Measurements from ENCODE around the gene PFN3.
"Not testable (repeated sequence)": the region's sequence is repeated elsewhere in the genome, so short reads cannot be mapped to it uniquely, and the experiment has no call there.

PFN3 gene

DNA sequence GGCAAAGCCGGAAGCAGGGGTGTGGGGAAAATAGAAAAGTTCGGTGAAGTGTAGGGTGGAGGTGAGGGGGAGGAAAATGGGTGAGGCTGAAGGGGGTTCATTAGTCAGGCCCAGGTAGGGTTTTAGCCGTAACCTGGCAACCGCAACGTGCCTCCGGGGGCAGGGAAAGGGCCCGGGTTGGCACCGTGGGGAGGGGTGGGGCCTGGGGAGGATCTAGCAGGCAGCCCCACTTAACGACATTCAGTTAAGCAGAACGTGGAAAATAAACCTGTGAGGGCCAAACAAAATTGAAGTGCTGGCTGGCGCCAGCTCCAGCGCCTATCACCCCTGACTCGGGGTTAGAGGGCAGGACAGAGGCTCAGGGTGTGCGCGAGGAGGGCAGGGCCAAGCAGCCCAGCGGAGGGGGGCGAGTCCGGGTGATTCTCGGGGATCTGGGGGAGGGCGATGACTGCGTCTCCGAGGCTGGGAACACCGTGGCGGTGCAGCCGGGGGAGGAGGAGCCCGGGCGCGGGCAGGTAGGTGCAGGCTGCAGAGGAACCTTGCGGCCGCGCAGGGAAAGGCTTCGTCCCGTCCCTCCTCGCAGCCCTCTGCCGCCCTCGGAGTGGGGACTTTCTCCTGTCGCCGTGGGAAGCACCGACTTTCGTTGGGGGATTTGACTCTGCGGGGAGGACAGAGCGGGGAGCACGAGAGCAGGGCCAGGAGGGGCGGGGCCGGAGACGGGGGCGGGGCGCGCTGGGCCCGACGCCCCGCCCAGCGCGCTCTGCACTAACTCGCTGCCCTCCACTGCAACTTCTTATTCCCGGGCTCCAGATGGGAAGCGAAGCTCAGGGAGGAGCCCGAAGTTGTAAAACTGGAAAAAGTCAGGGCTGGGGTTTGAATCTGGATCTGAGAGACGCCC lies 37.6 kb downstream of the PFN3 start:
- in situ Hi-C loops (cut with MboI; ENCODE audit: low sequenced_read_pairs) = no loop called here

DNA sequence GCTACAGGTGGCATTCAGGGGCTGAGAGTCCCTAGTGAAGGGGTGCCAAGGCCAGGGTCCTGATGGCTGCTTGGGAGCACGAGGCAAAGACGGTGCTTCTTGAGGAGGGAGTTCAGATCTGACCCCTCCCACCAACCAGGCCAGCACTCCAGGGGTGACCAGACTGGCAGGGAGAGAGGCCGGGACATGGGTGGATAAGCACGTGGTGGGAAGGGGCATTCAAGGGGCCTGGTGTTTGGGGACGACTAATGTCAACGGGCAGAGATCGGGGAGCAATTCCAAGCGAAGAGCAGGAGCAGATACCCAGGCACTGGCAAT lies 38.2 kb downstream of the PFN3 start:
- in situ Hi-C loops (cut with MboI; ENCODE audit: low sequenced_read_pairs) = no loop called here

DNA sequence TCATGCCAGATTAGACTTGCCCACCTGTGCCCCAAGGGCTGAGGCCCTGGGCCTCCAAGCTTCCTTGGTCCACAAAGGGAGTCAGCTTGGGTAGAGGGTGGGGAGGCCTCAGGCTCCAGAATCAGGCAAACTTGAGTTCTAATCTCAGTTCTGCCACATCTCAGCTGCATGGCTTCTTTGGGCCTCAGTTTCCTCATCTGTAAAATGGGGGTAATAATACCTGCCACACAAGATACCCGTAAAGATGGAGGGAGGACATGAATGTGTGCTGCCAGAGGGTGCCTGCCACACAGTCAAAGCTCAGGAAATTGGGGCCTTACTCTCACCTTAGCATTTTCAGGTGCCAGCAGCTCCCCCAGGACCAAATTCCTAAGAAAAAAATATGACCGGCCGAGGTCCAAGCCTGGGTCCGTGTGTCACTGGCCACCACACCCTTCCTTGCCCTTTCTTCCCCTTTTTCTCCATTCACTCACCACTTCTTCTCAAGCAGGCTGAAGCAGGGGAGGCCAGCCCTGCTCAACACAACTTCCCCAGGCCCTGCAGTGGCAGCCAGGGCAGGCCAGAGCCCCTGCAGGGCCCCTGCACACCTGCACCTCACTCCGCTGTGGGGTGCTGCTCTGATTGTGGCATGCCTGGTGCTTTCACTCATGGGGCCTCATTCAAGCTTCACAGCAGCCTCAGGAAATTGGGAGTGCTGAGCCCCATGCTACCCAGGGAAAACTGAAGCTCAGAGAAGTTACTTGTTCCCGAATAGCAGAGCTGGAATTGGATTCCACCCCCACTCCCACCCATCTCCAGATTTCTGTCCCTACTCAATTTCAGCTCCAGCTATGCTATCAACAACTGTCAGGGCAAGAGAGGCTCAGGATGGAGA lies 38.8 kb downstream of the PFN3 start:
- in situ Hi-C loops (cut with MboI; ENCODE audit: low sequenced_read_pairs) = no loop called here

DNA sequence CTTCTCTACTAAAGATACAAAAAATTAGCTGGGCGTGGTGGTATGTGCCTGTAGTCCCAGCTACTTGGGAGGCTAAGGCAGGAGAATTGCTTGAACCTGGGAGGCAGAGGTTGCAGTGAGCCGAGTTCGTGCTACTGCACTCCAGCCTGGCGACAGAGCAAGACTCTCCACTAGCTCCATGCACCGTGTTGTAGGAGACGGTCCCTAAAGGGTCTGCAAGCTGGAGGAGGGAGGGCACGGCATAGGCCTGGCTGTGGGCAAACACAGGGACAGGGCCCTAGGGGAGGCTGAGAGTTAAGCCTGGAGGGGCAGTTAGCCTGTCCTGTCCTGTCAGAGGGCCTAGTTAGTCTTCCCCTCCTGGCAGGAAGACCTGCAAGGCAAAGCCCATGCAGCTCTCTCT lies 39.7 kb downstream of the PFN3 start:
- in situ Hi-C loops (cut with MboI; ENCODE audit: low sequenced_read_pairs) = not testable (repeated sequence)

DNA sequence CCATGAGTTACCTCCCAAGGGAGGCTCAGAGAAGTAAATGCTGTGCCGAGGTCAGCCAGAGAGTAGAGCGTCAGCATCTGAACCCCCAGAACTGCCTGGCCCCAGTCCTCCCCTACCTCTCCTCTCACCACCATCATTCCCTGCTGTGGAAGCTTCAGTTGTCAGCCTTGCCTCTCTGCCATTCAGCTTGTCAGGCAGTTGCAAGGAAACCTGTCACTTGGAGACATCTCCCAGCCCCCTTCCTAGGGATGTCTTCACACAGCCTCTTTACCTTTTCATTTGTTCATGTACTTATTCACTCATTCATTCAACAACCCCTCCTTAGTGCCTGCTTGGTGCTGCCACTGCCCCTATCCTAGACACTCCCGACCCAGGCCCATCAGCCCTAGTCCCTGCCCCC lies 40.6 kb downstream of the PFN3 start:
- in situ Hi-C loops (cut with MboI; ENCODE audit: low sequenced_read_pairs) = no loop called here

DNA sequence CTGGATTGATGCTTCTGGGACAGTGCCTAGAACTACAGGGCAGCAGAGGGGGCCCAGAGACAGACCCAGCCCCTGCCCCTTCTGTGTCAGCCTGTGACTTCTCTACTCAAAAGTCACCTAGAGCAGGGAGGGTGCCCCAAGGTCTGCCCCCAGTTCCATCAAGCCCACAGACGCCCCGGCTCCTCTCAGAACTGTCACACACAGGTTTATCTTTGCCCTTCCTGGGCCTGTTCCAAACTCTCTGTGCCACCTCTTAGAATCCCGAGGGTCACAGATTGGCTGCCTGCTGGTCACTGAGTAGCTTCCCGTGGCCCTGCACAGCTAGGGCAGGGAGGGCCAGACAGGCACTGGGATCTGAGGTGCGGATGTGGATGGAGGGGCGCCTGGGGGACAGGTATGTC lies 41.0 kb downstream of the PFN3 start:
- in situ Hi-C loops (cut with MboI; ENCODE audit: low sequenced_read_pairs) = no loop called here

DNA sequence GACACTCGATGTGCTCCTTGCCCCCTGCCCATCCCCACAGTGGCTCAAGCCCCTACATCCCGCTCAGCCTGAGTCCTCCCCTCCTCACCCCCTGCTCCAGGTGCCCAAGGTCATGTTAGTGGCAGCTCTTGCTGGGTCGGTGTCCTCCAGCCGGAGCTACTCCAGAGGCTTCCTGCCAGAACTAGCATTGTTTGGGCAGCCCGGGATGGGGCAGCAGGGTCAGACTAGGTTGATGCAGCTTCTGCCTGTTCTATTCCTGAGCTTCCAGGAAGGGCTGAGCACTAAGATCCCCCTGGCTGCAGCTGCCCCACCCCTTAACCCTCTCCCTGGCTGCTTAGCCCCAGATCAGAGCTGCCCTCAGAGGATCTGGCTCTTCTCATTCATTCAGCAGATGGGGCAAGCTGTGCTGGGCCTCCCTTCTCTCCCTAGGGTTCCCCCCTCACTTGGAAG lies 42.1 kb downstream of the PFN3 start:
- in situ Hi-C loops (cut with MboI; ENCODE audit: low sequenced_read_pairs) = no loop called here

DNA sequence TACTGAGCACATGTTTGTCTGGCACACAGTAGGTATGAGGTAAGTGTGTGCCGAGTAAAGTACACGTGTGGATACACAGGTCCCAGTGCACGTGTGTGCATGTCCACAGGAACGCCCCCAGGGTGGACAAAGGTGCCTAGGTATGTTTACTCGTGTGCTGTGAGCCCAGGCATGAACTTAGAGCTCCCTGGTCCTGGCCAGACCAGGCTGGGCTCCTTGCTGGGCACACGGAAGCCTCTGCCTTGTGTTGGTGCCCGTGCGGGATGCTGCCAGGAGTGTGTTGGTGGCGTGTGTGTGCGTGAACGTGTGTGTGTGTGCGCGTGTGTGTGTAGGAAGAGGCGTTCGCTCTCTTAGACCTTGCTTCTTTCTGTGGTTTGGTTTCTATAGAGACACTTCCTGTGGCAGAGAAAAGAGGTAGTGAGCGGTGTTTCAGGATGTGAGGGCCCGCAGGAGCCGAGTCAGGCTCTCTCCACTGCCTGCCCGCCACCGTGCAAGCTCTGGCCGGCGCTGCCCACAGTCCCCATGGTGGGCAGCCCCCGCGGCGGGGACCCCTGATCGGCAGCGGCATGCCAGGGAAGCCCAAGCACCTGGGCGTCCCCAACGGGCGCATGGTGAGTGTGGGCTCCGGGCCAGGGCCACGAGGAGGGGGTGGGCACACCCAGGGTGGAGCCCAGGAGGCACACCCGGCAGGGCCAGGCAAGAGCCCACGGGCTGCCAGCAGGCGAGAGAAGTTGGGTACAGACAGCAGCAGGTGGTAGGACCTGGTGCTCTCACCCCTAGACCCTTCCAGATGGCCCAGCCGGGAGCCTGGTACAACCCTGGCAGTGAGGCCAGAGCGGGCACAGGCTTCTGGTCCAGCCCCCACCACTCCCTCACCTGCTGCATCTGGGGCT lies 42.8 kb downstream of the PFN3 start, which contains the start of gene RGS14:
Gene RGS14 (plus strand): TSS at position 466 of the 893 bp plus-strand sequence. CDS start 101 bp downstream, at position 567.
- in situ Hi-C loops (cut with MboI; ENCODE audit: low sequenced_read_pairs) = no loop called here

DNA sequence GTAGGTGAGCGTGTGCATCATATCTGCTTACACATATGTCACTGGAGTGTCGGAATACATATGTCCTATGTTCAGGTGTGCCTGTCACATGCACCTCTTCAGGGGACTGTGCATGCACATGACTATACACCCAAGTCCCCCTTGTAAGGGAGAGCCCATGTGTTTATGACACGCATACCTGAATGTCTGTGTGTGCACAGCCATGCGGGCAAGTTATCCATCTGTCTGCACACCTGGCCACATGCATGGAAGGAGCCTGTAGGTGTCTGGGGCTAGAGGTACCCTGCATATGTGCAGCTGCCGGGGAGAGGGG lies 43.4 kb downstream of the PFN3 start:
- in situ Hi-C loops (cut with MboI; ENCODE audit: low sequenced_read_pairs) = no loop called here

DNA sequence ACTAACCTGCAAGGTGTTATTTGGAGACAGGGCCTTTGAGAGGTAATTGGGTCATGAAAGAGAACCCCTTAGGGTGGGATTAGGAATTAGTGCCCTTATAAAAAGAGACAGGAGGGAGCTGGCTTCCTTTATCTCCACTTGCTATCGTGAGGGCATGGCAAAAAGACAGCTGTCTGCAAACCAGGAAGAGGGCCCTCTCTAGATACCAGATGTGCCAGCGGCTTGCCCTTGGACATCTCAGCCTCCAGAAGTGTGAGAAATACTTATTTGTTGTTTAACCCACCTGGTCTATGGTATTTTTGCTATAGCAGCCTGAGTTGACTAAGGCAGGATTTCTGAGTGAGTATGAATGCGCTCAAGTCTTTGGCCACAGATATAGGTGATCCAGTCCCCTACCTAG lies 43.7 kb downstream of the PFN3 start:
- in situ Hi-C loops (cut with MboI; ENCODE audit: low sequenced_read_pairs) = no loop called here

DNA sequence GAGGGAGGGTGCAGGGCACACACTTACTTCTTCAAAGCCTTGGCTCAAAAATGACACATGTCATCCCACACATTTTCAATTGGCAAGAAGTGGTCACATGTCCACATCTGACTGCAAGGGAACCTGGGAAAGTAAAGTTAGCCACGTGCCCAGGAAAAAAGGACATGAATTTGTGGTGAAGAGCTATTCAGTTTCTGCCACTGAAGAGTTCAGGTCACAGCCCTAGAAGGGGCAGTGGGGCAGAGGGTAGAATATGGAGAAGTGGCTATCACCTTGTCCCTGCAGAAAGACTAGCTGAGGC lies 44.6 kb downstream of the PFN3 start:
- in situ Hi-C loops (cut with MboI; ENCODE audit: low sequenced_read_pairs) = no loop called here

DNA sequence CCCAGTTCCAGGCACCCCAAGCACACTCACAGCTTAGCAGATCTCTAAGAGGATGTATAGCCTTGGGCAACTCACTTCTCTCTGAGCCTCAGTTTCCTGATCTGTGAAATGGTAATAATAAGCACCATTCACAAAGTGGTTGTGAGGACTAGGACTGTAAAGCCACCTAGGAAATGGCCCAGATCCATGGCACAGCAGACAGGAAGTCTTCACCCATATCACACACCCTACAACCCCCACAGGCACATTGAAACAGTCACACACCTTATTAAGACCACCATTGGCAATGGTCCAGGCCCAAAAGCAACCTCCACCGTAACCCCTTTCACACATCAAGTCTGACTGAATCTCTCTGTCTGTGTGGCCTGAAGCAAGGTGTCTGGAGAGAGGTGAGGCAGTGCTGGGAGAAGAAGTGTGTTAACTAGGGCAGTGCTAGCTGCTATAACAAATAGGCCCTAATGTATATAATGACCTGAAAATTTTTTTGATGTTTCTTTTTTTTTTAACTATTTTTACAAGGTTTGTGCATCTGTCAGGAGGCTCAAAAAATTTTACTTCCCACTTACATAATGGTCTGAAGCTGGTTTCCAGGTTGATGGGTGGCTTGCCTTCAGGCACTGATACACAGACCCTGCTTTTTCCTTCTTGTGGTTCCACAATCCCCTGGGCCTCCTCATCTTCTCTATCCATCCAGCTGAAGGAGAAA lies 45.1 kb downstream of the PFN3 start:
- in situ Hi-C loops (cut with MboI; ENCODE audit: low sequenced_read_pairs) = no loop called here

DNA sequence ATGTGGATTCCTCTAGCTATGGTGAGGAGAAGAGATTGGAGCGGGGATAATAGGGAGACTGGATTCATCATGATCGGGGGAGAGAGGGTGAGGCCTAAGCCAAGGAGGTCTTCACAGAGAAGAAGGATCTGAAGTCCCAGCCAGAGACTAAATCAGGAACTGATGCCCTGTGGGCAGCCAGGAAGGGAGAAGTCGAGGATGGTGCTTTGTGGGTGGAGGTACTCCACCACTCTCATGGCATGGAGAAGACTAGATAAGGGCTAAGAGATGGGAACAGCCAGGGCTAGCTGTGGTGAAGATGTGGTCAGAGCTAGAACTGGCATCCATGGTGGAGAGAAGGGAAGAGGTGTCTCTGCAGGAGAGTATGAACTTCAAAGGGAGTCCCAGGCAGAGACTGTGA lies 45.8 kb downstream of the PFN3 start:
- in situ Hi-C loops (cut with MboI; ENCODE audit: low sequenced_read_pairs) = no loop called here

DNA sequence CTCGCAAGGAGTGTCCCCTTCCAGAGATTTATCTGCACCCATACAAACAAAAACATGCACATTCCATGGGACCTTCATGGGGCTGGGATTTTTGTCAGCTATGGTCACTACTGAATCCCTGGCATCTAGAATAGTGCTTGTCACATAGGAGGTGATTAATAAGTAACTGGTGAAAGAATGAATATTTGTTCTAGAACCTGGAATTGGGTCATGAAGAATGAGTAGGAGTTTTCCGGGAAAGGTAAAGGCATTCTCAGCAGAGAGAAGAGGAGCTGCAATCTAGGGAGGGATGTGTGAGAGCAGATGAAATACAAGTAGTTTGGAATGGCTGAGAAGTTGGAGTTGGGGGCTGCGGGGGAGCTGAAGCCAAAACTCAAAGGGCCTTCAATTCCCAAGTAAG lies 46.2 kb downstream of the PFN3 start:
- in situ Hi-C loops (cut with MboI; ENCODE audit: low sequenced_read_pairs) = no loop called here

DNA sequence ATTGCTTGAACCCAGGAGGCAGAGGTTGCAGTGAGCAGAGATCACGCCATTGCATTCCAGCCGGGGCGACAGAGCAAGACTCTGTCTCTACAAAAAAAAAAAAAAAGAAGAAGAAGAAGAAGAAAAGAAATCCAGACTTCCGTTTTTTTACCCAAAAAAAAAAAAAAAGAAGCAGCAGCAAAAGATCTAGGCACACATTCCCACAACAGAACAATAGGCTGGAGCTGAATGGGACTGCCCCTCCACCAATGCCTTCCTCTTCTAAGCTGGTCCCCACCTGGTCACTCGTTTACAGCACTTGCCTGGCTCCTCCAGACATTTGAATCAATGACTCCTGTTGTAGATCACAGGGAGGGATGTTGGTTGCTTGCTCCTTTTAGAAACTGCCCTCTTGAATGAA lies 47.4 kb downstream of the PFN3 start:
- in situ Hi-C loops (cut with MboI; ENCODE audit: low sequenced_read_pairs) = no loop called here

DNA sequence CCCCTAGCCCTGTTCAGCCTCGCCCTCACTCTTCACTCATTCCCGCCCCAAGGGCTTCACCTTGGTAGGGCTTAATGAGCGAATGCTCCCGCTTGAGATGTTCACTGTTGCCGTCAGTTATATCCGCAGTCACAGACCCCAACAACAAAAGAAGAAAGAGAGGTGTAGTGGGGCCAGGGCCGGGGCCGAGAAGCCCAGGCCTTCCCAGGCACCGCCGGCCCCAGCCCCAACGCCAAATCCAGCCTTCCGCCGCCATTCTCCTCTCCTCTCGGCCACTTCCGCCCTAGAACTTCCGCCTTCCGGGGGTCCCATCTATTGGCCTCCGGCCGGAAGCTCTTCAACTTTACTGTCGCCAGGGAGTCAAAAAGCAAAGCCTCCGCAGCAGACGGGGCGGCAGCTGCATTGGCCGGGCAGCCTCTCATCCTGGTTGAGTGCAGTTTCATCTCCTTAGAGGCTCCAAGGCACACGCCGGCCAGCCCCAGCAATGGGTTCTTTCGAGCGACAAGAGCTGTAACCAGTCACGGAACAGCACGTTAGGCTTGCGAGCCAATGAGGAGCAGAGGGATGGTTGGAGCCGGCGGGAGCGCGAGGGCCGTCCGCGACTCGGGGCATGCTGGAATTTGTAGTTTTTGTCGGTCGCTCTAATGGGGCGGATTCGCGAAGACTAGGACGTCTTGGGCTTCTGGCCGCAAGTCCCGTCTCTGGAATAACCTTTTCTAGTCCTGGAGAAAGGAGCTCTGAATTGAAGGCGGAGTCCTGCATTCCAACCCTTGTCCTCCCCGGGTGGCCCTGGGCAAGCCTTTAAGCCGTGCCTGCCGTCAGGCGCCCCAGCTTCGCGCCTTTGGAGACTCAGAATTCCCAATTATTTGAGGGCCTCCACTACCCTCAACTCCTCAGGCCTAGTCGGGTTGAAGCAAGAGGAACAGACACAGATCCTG lies 48.8 kb downstream of the PFN3 start, which contains the start of gene LMAN2:
Gene LMAN2 (minus strand): TSS at position 277 of the 938 bp plus-strand sequence. CDS start 21 bp downstream, at position 256.
- in situ Hi-C loops (cut with MboI; ENCODE audit: low sequenced_read_pairs) = no loop called here

DNA sequence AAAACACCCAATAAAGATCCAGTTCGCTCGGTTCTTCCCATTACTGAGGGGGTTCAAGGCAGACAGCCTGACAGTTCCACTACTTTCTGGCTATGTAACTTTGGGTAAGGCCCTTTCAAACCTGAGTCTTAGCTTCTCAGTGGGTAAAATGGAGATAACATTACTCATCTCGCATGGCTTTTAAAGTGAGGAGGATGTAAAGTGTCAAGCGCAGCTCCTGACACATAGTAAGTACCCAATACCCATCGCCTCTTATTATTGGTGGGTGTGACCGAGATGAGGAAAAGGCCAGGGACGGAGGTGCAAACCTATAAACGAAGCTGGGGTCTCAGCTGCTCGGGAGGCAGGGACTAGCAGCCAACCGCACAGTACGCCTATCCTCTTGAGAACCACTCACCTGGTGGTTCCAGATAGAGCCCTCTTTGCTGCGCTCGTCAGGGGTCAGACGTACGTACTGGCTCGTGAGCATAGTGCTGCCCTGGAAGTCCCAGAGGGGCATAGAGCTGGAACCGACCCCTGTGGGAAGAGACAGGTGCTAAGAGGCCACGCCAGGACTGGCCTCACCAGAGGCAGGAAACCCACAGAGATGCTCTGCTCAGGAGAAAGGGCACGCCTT lies 49.6 kb downstream of the PFN3 start:
- in situ Hi-C loops (cut with MboI; ENCODE audit: low sequenced_read_pairs) = no loop called here

All from hTERT RPE-1 (cell line).